ENCODE data around the gene BLVRB.
"Not testable (repeated sequence)": the region's sequence is repeated elsewhere in the genome, so short reads cannot be mapped to it uniquely, and the experiment has no call there.

Gene BLVRB

DNA sequence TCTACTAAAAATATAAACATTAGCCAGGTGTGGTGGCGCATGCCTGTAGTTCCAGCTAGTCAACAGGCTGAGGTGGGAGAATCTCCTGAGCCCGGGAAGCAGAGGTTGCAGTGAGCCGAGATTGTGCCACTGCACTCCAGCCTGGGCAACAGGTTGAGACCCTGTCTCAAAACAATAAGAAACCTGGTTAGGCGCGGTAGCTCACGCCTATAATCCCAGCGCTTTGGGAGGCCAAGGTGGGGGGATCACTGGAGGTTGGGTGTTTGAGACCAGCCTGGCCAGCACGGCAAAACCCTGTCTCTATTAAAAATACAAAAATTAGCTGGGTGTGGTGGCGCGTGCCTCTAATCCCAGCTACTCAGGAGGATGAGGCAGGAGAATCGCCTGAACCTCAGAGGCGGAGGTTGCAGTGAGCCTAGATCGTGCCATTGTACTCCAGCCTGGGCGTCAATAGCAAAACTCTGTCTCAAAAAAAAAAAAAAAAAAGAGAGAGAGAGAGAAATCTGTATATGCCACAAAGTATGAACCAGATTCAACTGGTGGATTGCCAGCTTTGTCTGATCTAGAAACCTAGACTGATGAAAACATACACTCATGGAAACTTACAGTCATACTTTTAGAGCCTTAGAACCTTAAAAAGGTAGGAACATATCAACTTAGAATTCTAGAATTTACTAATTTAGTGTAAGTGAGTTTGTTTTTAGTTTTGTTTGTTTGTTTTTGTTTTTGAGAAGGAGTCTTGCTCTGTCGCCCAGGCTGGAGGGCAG, 10.5 kb upstream of the BLVRB start:
- not testable (repeated sequence) for DNase-seq

GRCh38 chr19:40474737-40475136, 9.2 kb upstream of the BLVRB start:
- DNase-seq: no peak

- DNase-seq: no peak
These were observed 7.0 kb upstream of the BLVRB start for GRCh38 chr19:40472516-40472915.

GRCh38 chr19:40471111-40471510, 5.6 kb upstream of the BLVRB start:
- no peak for DNase-seq

DNA sequence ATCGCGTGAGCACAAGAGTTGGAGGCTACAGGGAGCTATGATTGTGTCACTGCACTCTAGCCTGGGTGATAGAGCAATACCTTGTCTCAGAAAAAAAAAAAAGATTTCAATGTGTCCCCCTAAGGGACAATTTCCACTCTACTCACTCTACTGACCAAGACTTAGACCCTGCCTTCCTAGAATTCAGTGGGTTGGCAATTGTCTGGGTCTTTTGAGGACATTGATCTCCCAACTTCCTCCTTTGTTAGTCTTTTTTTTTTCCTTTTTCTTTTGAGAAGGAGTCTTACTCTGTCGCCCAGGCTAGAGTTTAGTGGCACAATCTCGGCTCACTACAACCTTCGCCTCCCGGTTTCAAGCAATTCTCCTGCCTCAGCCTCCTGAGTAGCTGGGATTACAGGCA, 3.5 kb upstream of the BLVRB start:
- no peak for DNase-seq

GRCh38 chr19:40466985-40467734, 1.6 kb upstream of the BLVRB start, which contains the start of gene SPTBN4:
TSS of gene SPTBN4 (plus strand) at chr19:40467001. CDS start at chr19:40472622, 5,621 bp downstream.
- DNase-seq: no peak

GRCh38 chr19:40466219-40466984, 857 bp upstream of the BLVRB start:
- peak; percentile 17 for DNase-seq

DNA sequence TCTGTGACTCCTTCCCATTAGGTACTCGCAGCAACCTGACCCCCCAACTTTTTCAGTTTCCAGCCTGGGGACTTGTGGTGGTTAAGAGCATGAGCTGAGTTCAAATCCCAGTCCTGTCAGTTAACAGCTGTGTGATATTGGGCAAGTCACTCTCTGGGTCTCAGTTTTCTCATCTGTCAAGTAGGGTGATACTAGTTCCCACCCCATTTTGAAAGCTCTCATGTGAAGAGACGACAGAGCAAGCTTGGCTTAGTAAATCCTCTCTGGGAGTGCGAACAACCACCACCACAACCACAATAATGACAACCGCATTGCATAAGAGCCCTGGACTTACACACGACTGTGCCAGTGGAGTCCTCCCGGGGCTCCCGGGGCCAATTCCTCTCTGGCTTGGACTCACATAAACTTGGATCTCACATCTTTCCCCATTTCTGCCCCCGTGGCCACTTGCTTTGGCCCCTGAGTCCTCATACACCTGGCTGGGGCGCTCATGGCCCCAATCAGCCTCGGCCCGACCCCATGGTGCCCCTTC, 454 bp downstream of the BLVRB start:
- DNase-seq: no peak

GRCh38 chr19:40464059-40465024, 1.2 kb downstream of the BLVRB start:
- peak; percentile 53 for DNase-seq

GRCh38 chr19:40463587-40464037, 1.9 kb downstream of the BLVRB start:
- not testable (repeated sequence) for DNase-seq

DNA sequence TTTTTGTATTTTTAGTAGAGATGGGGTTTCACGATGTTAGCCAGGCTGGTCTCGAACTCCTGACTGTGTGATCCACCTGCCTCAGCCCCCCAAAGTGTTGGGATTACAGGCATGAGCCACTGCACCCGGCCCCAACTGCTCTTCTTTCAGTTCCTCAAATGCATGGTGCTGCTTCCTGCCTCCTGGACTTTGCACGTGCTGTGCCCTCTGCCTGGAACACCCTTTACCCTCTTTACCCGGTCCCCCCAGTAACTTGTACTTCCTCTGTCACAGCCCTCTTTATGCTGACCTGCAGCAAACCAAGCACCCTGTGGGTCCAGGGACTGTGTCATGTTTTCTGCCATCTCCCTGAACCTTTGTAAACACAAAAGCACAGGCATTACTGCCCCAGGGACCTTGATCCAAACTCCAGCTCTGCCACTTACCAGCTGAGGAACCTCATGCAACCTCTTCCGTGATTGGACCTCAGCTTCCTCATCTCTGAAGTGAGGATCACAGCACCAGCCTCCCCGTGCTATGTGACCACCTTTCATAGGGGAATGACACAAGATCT, 3.8 kb downstream of the BLVRB start:
- DNase-seq: no peak

DNA sequence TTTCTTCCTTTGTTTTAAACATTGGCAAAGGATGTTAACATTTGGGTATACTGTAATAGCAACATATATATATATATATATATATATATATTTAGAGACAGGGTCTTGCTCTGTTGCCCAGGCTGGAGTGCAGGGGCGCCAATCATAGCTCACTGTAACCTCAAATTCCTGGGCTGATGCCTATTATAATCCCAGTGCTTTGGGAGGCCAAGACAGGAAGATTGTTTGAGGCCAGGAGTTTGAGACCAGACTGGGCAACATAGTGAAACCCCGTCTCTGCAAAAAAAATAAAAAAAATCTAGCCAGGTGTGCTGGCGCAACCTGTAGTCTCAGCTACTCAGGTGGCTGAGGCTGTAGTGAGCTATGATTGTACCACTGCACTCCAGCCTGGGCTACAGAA, 5.4 kb downstream of the BLVRB start:
- DNase-seq: no peak

DNA sequence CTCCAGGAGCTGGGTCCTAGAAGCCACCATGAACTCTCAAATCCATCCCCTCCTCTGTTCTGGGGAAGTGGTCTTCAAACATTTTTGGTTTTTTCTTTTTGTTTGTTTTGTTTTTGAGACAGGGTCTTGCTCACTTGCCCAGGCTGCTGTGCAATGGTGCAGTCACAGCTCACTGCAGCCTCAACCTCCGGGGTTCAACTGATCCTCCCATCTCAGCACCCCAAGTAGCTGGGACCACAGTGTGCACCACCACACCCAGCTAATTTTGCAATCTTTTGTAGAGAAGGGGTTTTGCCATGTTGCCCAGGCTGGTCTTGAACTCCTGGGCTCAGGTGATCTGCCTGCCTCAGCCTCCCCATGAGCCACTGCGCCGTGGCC, 7.0 kb downstream of the BLVRB start:
- DNase-seq: no peak

- no peak for DNase-seq
These were observed 7.5 kb downstream of the BLVRB start for GRCh38 chr19:40457953-40458596.

DNA sequence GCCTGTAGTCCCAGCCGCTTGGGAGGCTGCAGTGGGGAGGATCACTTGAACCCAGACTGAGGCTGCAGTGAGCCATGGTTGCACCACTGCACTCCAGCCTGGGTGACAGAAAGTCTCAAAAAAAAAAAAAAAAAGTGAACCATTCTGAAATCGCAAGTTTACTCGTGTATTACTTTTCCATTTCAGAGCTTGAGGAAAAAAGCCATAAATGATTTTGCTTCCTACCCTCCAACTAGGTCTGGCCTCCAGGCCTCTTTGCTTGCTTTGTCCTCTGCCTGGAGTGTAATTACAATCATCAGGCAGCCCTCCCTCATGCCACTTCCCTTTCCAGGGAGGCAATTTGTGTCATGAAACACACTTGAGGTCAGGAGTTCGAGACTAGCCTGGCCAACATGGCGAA, 8.5 kb downstream of the BLVRB start:
- no peak for DNase-seq

GRCh38 chr19:40453943-40454342, 11.6 kb downstream of the BLVRB start:
- not testable (repeated sequence) for DNase-seq

- no peak for DNase-seq
These were observed 12.3 kb downstream of the BLVRB start for GRCh38 chr19:40453151-40453735.

- DNase-seq: no peak
These were observed 13.5 kb downstream of the BLVRB start for GRCh38 chr19:40452016-40452415.

DNA sequence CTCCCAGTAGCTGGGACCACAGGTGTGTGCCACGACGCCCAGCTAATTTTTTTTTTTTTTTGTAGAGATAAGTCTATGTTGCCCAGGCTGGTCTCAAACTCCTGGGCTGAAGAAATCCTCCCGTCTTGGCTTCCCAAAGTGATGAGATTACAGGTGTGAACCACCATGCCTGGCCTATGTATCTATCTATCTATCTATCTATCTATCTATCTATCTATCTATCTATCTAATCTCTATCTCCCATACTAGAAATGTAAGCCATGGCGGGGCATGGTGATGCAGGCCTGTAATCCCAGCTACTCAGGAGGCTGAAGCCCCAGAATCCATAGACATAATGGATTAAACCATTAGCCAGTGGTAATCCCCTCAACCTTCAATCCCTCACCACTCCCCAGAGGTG, 14.9 kb downstream of the BLVRB start:
- DNase-seq: no peak

DNA sequence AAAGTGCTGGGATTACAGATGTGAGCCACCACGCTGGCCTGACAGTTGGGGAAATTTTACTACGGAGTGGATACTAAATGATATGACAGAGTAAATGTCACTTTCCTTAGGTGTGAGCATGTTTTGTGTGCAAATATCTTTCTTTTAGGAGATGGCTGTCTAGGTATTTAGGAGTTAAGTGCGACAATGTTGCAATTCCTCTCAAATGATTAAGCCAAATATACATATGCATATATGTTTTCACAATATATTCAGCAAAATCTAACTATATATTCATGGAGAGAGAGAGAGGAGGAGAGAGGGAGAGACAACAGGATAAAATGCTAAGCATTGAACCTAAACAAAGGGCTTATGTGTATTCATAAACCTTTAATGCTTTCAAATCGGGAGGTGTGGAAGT, 16.0 kb downstream of the BLVRB start:
- DNase-seq: no peak

Measured in NCI-H1105 treated with DMSO at 0.1 percent for 48 hours (cell line).